HepG2 (cell line): ENCODE results near the gene CCDC38. TPM values are rescaled to one million over a fixed set of nuclear protein-coding genes. Genes with fewer than 3 reads are reported as not detected.

Source experiments
- CREBL2 ChIP-seq: sonication (generic); formaldehyde crosslinking; IDR thresholded peaks from 2 replicates; pipeline ENCODE4 v1.8.1; 2023; ENCODE audit warnings: missing genetic modification reagents, mild to moderate bottlenecking, borderline replicate concordance
- DMTF1 ChIP-seq: sonication (generic); formaldehyde crosslinking; IDR thresholded peaks from 2 replicates; pipeline ENCODE4 v1.4.0; 2020; ENCODE audit warnings: mild to moderate bottlenecking, missing genetic modification reagents
- KDM3A ChIP-seq: IDR thresholded peaks from 2 replicates; pipeline ENCODE4 v1.6.1; 2018; ENCODE audit warnings: low read depth, missing compliant biosample characterization
- ONECUT2 ChIP-seq: sonication (generic); formaldehyde crosslinking; IDR thresholded peaks from 2 replicates; pipeline ENCODE4 v1.4.0; 2020; ENCODE audit warnings: missing genetic modification reagents
- RBFOX2 ChIP-seq: fragments of 200-400 bp; formaldehyde crosslinking; IDR thresholded peaks from 2 replicates; pipeline ENCODE4 v1.6.1; 2017; ENCODE audit warnings: low read depth, mild to moderate bottlenecking, low read length
- TGIF2 ChIP-seq: IDR thresholded peaks from 2 replicates; pipeline ENCODE4 v1.6.1; 2016; ENCODE audit warnings: control low read depth, missing compliant biosample characterization
- TOPORS ChIP-seq: sonication (generic); formaldehyde crosslinking; IDR thresholded peaks from 2 replicates; pipeline ENCODE4 v1.8.0; 2023; ENCODE audit warnings: mild to moderate bottlenecking, missing genetic modification reagents
- ZKSCAN5 ChIP-seq: sonication (generic); formaldehyde crosslinking; IDR thresholded peaks from 2 replicates; pipeline ENCODE4 v1.5.1; 2020; ENCODE audit warnings: mild to moderate bottlenecking, missing genetic modification reagents
- ZNF543 ChIP-seq: sonication (generic); formaldehyde crosslinking; IDR thresholded peaks from 2 replicates; pipeline ENCODE4 v1.4.0; 2020; ENCODE audit warnings: mild to moderate bottlenecking, missing genetic modification reagents
- ZNF773 ChIP-seq: sonication (generic); formaldehyde crosslinking; IDR thresholded peaks from 2 replicates; pipeline ENCODE4 v1.4.0; 2020; ENCODE audit warnings: missing genetic modification reagents, borderline replicate concordance
- ZSCAN30 ChIP-seq: sonication (generic); formaldehyde crosslinking; IDR thresholded peaks from 2 replicates; pipeline ENCODE4 v1.5.0; 2020; ENCODE audit warnings: mild to moderate bottlenecking, missing genetic modification reagents
- polyA plus RNA-seq, 8 experiments: library from polyadenylated mRNA; depleted of rRNA in 3 of 8; stranded (reverse) in 7 of 8; unstranded in 1 of 8; fragments of >200 nt; fragmentation: Illumina TruSeq in 4 of 8; extraction: Trizol in 4 of 8; gene quantifications; 2 replicates each; pipeline versions ENCODE4 v1.2.1 to v1.2.3, GENCODE V29; 2011 to 2016; ENCODE audit warnings: low read depth in 4 of 8, missing spikeins in 1 of 8, mixed read lengths in 1 of 8; ENCODE audit not compliant: insufficient read depth in 1 of 8
- total RNA-seq, 5 experiments: library from RNA; depleted of rRNA; stranded (reverse); fragments of >200 nt; fragmentation: Illumina TruSeq; extraction: Trizol; gene quantifications; 2 replicates each; pipeline ENCODE4 v1.2.3, GENCODE V29; 2016; ENCODE audit warnings: low read depth in 1 of 5
- TF ChIP-seq, protein P1 (sequence below): sonication (generic); formaldehyde crosslinking; IDR thresholded peaks from 2 replicates; pipeline ENCODE4 v1.5.0; 2020; ENCODE audit warnings: mild to moderate bottlenecking, missing genetic modification reagents, borderline replicate concordance
- TF ChIP-seq, protein P2 (sequence below): sonication (generic); formaldehyde crosslinking; IDR thresholded peaks from 2 replicates; pipeline ENCODE4 v1.8.0; 2022; ENCODE audit warnings: low read depth, missing genetic modification reagents
- TF ChIP-seq, protein P3 (sequence below), 2 experiments: IDR thresholded peaks; 2 replicates each; pipeline ENCODE4 v1.6.1; 2011 to 2012; ENCODE audit warnings: low read length in 2 of 2, borderline replicate concordance in 1 of 2, low read depth in 1 of 2, mild to moderate bottlenecking in 1 of 2, moderate library complexity in 1 of 2
- TF ChIP-seq, protein P4 (sequence below): sonication (generic); formaldehyde crosslinking; IDR thresholded peaks from 2 replicates; pipeline ENCODE4 v1.5.1; 2020; ENCODE audit warnings: missing genetic modification reagents, mild to moderate bottlenecking, borderline replicate concordance
- TF ChIP-seq, protein P5 (sequence below): IDR thresholded peaks from 2 replicates; pipeline ENCODE4 v1.6.1; 2016

The CCDC38 gene
- total and polyA plus RNA-seq, 2 of the 13 experiments (the other 11 are each of a cell fraction or from before 2014, with no cell fraction given): 0.24 to 0.32 TPM

GRCh38 chr12:95943330-95943842, 972 bp upstream of the CCDC38 start, which contains the start of gene AMDHD1 (continued):
- TF ChIP-seq, protein P1, sequence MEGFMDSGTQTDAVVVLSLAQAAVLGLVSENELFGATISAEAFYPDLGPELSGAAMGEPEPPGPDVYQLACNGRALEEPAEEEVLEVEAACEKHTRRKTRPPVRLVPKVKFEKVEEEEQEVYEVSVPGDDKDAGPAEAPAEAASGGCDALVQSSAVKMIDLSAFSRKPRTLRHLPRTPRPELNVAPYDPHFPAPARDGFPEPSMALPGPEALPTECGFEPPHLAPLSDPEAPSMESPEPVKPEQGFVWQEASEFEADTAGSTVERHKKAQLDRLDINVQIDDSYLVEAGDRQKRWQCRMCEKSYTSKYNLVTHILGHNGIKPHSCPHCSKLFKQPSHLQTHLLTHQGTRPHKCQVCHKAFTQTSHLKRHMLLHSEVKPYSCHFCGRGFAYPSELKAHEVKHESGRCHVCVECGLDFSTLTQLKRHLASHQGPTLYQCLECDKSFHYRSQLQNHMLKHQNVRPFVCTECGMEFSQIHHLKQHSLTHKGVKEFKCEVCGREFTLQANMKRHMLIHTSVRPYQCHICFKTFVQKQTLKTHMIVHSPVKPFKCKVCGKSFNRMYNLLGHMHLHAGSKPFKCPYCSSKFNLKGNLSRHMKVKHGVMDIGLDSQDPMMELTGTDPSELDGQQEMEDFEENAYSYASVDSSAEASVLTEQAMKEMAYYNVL (CRISPR knock-in tag): no peak
- TF ChIP-seq ZNF773 (CRISPR knock-in tag) (peak; percentile 19; the same call in 1 of the 2 replicates), CREBL2 (CRISPR knock-in tag) (peak; percentile 39; the same call in 1 of the 2 replicates), RBFOX2 (peak; percentile 93), ONECUT2 (CRISPR knock-in tag) (no peak), ZNF543 (peak; percentile 57; the same call in 1 of the 2 replicates), KDM3A (CRISPR knock-in tag) (peak; percentile 34; the same call in 1 of the 2 replicates), DMTF1 (CRISPR knock-in tag) (no peak), TOPORS (no peak), ZKSCAN5 (0 out of 2 replicates have a peak, but pooled peaks have one; percentile 46), TGIF2 (0 out of 2 replicates have a peak, but pooled peaks have one; percentile 15), ZSCAN30 (CRISPR knock-in tag) (no peak)
- TF ChIP-seq, protein P2, sequence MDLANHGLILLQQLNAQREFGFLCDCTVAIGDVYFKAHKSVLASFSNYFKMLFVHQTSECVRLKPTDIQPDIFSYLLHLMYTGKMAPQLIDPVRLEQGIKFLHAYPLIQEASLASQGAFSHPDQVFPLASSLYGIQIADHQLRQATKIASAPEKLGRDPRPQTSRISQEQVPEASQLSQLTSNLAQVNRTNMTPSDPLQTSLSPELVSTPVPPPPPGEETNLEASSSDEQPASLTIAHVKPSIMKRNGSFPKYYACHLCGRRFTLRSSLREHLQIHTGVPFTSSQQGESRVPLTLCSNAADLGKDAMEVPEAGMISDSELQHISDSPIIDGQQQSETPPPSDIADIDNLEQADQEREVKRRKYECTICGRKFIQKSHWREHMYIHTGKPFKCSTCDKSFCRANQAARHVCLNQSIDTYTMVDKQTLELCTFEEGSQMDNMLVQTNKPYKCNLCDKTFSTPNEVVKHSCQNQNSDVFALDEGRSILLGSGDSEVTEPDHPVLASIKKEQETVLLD (CRISPR knock-in tag): 0 out of 2 replicates have a peak, but pooled peaks have one; percentile 21
- TF ChIP-seq, protein P3, sequence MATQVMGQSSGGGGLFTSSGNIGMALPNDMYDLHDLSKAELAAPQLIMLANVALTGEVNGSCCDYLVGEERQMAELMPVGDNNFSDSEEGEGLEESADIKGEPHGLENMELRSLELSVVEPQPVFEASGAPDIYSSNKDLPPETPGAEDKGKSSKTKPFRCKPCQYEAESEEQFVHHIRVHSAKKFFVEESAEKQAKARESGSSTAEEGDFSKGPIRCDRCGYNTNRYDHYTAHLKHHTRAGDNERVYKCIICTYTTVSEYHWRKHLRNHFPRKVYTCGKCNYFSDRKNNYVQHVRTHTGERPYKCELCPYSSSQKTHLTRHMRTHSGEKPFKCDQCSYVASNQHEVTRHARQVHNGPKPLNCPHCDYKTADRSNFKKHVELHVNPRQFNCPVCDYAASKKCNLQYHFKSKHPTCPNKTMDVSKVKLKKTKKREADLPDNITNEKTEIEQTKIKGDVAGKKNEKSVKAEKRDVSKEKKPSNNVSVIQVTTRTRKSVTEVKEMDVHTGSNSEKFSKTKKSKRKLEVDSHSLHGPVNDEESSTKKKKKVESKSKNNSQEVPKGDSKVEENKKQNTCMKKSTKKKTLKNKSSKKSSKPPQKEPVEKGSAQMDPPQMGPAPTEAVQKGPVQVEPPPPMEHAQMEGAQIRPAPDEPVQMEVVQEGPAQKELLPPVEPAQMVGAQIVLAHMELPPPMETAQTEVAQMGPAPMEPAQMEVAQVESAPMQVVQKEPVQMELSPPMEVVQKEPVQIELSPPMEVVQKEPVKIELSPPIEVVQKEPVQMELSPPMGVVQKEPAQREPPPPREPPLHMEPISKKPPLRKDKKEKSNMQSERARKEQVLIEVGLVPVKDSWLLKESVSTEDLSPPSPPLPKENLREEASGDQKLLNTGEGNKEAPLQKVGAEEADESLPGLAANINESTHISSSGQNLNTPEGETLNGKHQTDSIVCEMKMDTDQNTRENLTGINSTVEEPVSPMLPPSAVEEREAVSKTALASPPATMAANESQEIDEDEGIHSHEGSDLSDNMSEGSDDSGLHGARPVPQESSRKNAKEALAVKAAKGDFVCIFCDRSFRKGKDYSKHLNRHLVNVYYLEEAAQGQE (IDR thresholded peaks at IDR 0.05; ENCODE audit: borderline replicate concordance in 1 of 2, low read depth in 1 of 2, low read length in 2 of 2): no peak
- TF ChIP-seq, protein P4, sequence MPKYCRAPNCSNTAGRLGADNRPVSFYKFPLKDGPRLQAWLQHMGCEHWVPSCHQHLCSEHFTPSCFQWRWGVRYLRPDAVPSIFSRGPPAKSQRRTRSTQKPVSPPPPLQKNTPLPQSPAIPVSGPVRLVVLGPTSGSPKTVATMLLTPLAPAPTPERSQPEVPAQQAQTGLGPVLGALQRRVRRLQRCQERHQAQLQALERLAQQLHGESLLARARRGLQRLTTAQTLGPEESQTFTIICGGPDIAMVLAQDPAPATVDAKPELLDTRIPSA: peak; percentile 24; the same call in 1 of the 2 replicates
- TF ChIP-seq, protein P5, sequence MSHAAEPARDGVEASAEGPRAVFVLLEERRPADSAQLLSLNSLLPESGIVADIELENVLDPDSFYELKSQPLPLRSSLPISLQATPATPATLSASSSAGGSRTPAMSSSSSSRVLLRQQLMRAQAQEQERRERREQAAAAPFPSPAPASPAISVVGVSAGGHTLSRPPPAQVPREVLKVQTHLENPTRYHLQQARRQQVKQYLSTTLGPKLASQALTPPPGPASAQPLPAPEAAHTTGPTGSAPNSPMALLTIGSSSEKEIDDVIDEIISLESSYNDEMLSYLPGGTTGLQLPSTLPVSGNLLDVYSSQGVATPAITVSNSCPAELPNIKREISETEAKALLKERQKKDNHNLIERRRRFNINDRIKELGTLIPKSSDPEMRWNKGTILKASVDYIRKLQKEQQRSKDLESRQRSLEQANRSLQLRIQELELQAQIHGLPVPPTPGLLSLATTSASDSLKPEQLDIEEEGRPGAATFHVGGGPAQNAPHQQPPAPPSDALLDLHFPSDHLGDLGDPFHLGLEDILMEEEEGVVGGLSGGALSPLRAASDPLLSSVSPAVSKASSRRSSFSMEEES (CRISPR knock-in tag): no peak
